RWPE1 (cell line): ENCODE results near the gene RRP9.

ENCODE experiments used
- CTCF ChIA-PET: fragments of 350-600 bp; sonication (Branson Sonifier 250); formaldehyde crosslinking; extraction: SDS; loops from one replicate; lab custom pipeline; 2021; lab: Yijun Ruan, JAX
- POLR2A ChIA-PET: fragments of 400-600 bp; formaldehyde crosslinking; extraction: SDS; loops from one replicate; lab custom pipeline; 2020; ENCODE audit warnings: antibody characterized with exemption; ENCODE audit not compliant: low non-redundant PET; lab: Yijun Ruan, JAX
- DNase-seq: peaks from one replicate; pipeline ENCODE4 v3.0.0; 2012; ENCODE audit warnings: low spot score
- H3K27ac ChIP-seq: fragments of 450-650 bp; 2 replicates; pipeline ENCODE4 v1.5.1; 2017
- CTCF ChIP-seq: fragments of 450-650 bp; conservative IDR thresholded peaks from 2 replicates; pipeline ENCODE4 v1.5.1; 2017; ENCODE audit warnings: low read depth, mild to moderate bottlenecking

Gene RRP9

GRCh38 chr3:51937014-51937413 is 4.7 kb downstream of the RRP9 start:
- H3K27ac ChIP-seq = peak overlapping the region; percentile 22
- no peak for TF ChIP-seq CTCF
- POLR2A ChIA-PET = no interaction called here
- CTCF ChIA-PET = no interaction called here
- DNase-seq = no peak

- no peak overlapping the region; the same call in 1 of the 2 replicates for H3K27ac ChIP-seq
- no peak for TF ChIP-seq CTCF
- DNase-seq = no peak
- ChIA-PET POLR2A (no interaction called here), CTCF (interaction anchor here (0.6 kb wide), 1 partner anchor 343 kb away, joined by 3 read pairs; the partner anchor contains the start of gene WDR82)
These were observed 5.6 kb downstream of the RRP9 start for GRCh38 chr3:51935886-51936755.

- ChIA-PET CTCF (no interaction called here), POLR2A (interaction anchor here (0.6 kb wide), 2 partner anchors 44 to 57 kb away, joined by 3 to 6 read pairs; no protein-coding TSS in a partner anchor)
- H3K27ac ChIP-seq = no peak overlapping the region
- DNase-seq = no peak
- no peak for TF ChIP-seq CTCF
These were observed 6.5 kb downstream of the RRP9 start for GRCh38 chr3:51934991-51935885.

GRCh38 chr3:51934139-51934850 is 7.4 kb downstream of the RRP9 start:
- no peak for TF ChIP-seq CTCF
- ChIA-PET CTCF (interaction anchor here (0.6 kb wide), 2 partner anchors 40 to 350 kb away, joined by 3 to 4 read pairs; partner anchors contain the start of gene ABHD14B), POLR2A (interaction anchor here (0.6 kb wide), 1 partner anchor 155 kb away, joined by 3 read pairs; no protein-coding TSS in a partner anchor)
- DNase-seq = no peak
- no peak overlapping the region for H3K27ac ChIP-seq

- no peak for TF ChIP-seq CTCF
- DNase-seq = no peak
- POLR2A ChIA-PET = interaction anchor here (0.6 kb wide), 1 partner anchor 155 kb away, joined by 3 read pairs; no protein-coding TSS in a partner anchor
- no peak overlapping the region for H3K27ac ChIP-seq
- CTCF ChIA-PET = interaction anchor here (0.6 kb wide), 1 partner anchor 40 kb away, joined by 3 read pairs; the partner anchor contains the start of gene ABHD14B
These were observed 8.1 kb downstream of the RRP9 start for GRCh38 chr3:51933471-51934138.
